GM18511 (cell line): ENCODE measurements around the gene PTX4.
"Not testable (repeated sequence)": the region's sequence is repeated elsewhere in the genome, so short reads cannot be mapped to it uniquely, and the experiment has no call there.

Experiments
- ATAC-seq: cut with Tn5 transposase; IDR thresholded peaks from one replicate; pipeline ENCODE4 v1.9.1; 2021; ENCODE audit warnings: mild to moderate bottlenecking, moderate library complexity; ENCODE audit not compliant: unreplicated experiment

PTX4 gene

GRCh38 chr16:1486551-1487390, 2.0 kb downstream of the PTX4 start:
- ATAC-seq, result no peak

- no peak for ATAC-seq
Measured at GRCh38 chr16:1485847-1486496, 2.8 kb downstream of the PTX4 start.

- no peak for ATAC-seq
Measured at GRCh38 chr16:1481906-1482835, 6.6 kb downstream of the PTX4 start.

GRCh38 chr16:1478937-1479336, 9.8 kb downstream of the PTX4 start:
- ATAC-seq, result not testable (repeated sequence)

- ATAC-seq, result no peak
Measured at GRCh38 chr16:1477033-1477432, 11.7 kb downstream of the PTX4 start.

GRCh38 chr16:1475552-1476114, 13.1 kb downstream of the PTX4 start:
- no peak for ATAC-seq

- peak; percentile 85 for ATAC-seq
Measured at GRCh38 chr16:1474796-1475551, 13.8 kb downstream of the PTX4 start, which contains the start of gene CLCN7. TSS of gene CLCN7 (minus strand) at chr16:1475028. CDS start at chr16:1474974, 54 bp downstream.

- ATAC-seq, result peak; percentile 19
Measured at GRCh38 chr16:1474082-1474795, 14.5 kb downstream of the PTX4 start.

- ATAC-seq, result no peak
Measured at GRCh38 chr16:1472974-1473373, 15.8 kb downstream of the PTX4 start.

GRCh38 chr16:1471569-1472194, 17.1 kb downstream of the PTX4 start:
- no peak for ATAC-seq

- ATAC-seq, result no peak
Measured at GRCh38 chr16:1470481-1471251, 18.1 kb downstream of the PTX4 start.

GRCh38 chr16:1469693-1470201, 19.0 kb downstream of the PTX4 start:
- ATAC-seq, result no peak

GRCh38 chr16:1469141-1469540, 19.6 kb downstream of the PTX4 start:
- ATAC-seq, result not testable (repeated sequence)

GRCh38 chr16:1468426-1468810, 20.3 kb downstream of the PTX4 start:
- ATAC-seq, result no peak

GRCh38 chr16:1466968-1467521, 21.7 kb downstream of the PTX4 start:
- no peak for ATAC-seq

GRCh38 chr16:1466054-1466453, 22.7 kb downstream of the PTX4 start:
- ATAC-seq, result no peak

GRCh38 chr16:1465567-1465915, 23.2 kb downstream of the PTX4 start:
- no peak for ATAC-seq
